Astrocyte of the cerebellum (primary cell): ENCODE results near the gene WBP1.
A peak's percentile ranks its signal among the peaks of the same experiment; 100 is the strongest.

Experiments
- DNase-seq: peaks from one replicate; pipeline ENCODE4 v3.0.0-alpha.2; 2011; ENCODE audit warnings: low read depth
- H3K4me3 ChIP-seq: 2 replicates; pipeline ENCODE4 v1.5.1; 2011; ENCODE audit warnings: mild to moderate bottlenecking, low read depth, low read length, moderate library complexity
- CTCF ChIP-seq: IDR thresholded peaks from 2 replicates; pipeline ENCODE4 v1.5.1; 2012; ENCODE audit warnings: low read length, low read depth, moderate library complexity, mild to moderate bottlenecking; ENCODE audit errors: missing control alignments
- in situ Hi-C: cut with HindIII; loops from 2 replicates; pipeline ENCODE4 v1.10.0; 2017; ENCODE audit warnings: low sequenced_read_pairs

The WBP1 gene

DNA sequence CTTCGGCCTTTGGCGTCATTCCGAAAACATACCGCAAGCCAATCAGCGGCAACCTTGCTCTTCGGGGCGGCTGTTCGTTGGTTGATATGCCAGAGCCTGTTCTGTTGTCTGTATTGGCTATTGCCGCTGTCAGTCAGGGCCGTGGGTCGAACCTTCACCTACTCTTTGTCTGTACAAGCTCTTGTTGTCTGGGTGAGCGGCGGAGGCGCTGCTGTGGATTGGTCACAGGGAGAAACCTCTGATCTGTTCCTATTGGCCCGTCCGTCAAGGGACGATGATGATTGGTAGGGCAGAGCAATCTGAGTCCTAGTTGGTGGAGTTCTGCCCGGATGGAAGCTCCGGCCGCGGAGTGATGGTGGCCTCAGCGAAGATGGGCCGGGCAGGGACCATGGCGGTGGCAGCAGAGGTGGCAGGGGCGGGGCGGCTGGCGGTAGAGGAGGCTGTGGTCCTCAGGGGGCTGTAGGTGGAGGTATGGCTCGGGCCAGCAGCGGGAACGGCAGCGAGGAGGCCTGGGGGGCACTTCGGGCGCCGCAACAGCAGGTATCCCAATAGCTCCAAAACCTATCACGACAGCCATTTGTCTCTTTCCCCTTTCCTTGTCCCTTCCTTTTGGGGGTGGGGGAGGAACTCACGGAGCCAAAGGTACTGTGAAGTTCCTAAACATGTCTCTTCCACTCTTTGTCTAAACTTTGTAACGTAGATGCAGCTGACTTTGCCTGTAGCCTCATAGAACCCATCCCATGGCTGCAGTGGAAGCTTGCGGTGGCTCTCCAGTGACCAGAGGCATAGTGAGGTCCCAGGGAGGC is at the start of gene WBP1:
TSS of gene WBP1 (plus strand) at position 307 of the 806 bp plus-strand sequence. CDS start at position 472, 165 bp downstream.
- H3K4me3 ChIP-seq = peak within 1 kb of the TSS; percentile 62
- in situ Hi-C loops = no loop called here
- peak; percentile 100 for DNase-seq
- TF ChIP-seq CTCF = no peak

- in situ Hi-C loops = no loop called here
- no peak for DNase-seq
- no peak overlapping the region for H3K4me3 ChIP-seq
- no peak for TF ChIP-seq CTCF
These were observed 45.1 kb upstream of the WBP1 start for GRCh38 chr2:74413001-74413698.

DNA sequence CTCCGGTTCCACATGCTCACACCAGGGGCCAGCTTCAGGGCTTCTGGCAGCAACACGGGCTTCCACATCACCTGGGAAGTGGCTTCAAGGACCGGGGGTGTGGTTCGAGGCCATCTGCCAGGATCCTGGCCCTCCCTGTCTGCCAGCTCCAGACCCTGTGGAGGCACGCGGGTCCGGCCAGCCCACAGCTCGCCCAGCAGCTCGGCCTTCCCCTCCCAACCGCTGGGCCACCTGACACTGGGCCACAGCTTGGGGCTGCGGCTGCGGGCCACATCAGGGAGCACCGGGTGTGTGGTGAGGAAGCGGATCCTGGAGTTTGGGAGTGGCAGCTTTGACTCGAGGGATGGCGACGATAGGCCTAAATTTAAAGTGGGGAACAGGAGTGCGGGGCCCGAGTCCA is 43.8 kb upstream of the WBP1 start:
- in situ Hi-C loops = no loop called here
- peak overlapping the region; percentile 34 for H3K4me3 ChIP-seq
- DNase-seq = no peak
- TF ChIP-seq CTCF = no peak

GRCh38 chr2:74414881-74415761 is 43.1 kb upstream of the WBP1 start:
- in situ Hi-C loops = no loop called here
- DNase-seq = no peak
- TF ChIP-seq CTCF = peak; percentile 16

GRCh38 chr2:74415762-74416395 is 42.4 kb upstream of the WBP1 start:
- in situ Hi-C loops = no loop called here
- peak overlapping the region; percentile 34 for H3K4me3 ChIP-seq
- DNase-seq = no peak
- no peak for TF ChIP-seq CTCF

More at GRCh38 chr2:74414881-74415761, 43.1 kb upstream of the WBP1 start:
- H3K4me3 ChIP-seq = peak overlapping the region; percentile 34

DNA sequence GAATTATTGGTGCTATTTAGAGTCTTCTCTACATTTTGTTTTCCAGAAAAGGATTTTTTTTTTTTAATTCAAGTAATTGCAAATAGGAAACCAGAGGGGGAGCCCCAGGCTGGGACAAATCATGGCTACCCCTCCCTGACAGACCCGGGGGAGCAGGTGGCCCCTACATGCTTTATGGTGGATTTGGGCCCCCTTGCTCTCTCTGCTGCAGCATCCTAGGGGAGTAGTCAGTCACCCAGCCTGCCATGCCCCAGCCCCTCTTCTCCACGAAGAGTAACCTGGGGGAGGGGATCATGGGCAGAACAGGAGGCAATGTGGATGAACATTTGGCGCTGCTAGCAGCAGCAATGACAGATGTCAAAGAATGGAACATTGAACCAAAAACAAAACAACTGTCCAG is 41.5 kb upstream of the WBP1 start:
- no peak for DNase-seq
- TF ChIP-seq CTCF = no peak
- H3K4me3 ChIP-seq = no peak overlapping the region
- in situ Hi-C loops = no loop called here
